Measurements from ENCODE around the gene ADAMTS14.

Gene ADAMTS14

DNA sequence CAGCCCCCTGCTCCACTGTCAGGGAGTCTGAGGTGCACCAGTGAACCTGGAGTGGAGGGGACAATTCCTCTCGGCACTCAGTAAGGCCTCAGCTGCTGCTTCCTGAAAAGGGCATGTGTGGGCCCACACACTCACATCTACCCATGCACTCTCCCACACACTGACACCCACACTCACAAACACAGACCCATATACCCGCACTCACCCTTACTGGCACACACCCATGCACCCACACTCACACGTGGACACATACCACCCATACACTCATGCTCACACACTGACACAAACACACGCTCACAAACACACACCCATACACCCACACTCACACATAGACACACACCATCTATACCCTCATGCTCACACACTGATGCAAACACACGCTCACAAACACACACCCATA lies 31.9 kb downstream of the ADAMTS14 start:
- no peak overlapping the region for H3K4me3 ChIP-seq (ENCODE audit: low read depth, low read length)
- TF ChIP-seq, protein P1, sequence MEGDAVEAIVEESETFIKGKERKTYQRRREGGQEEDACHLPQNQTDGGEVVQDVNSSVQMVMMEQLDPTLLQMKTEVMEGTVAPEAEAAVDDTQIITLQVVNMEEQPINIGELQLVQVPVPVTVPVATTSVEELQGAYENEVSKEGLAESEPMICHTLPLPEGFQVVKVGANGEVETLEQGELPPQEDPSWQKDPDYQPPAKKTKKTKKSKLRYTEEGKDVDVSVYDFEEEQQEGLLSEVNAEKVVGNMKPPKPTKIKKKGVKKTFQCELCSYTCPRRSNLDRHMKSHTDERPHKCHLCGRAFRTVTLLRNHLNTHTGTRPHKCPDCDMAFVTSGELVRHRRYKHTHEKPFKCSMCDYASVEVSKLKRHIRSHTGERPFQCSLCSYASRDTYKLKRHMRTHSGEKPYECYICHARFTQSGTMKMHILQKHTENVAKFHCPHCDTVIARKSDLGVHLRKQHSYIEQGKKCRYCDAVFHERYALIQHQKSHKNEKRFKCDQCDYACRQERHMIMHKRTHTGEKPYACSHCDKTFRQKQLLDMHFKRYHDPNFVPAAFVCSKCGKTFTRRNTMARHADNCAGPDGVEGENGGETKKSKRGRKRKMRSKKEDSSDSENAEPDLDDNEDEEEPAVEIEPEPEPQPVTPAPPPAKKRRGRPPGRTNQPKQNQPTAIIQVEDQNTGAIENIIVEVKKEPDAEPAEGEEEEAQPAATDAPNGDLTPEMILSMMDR (IDR thresholded peaks at IDR 0.05; ENCODE audit: borderline replicate concordance, insufficient read depth, low read depth, low read length): no peak

DNA sequence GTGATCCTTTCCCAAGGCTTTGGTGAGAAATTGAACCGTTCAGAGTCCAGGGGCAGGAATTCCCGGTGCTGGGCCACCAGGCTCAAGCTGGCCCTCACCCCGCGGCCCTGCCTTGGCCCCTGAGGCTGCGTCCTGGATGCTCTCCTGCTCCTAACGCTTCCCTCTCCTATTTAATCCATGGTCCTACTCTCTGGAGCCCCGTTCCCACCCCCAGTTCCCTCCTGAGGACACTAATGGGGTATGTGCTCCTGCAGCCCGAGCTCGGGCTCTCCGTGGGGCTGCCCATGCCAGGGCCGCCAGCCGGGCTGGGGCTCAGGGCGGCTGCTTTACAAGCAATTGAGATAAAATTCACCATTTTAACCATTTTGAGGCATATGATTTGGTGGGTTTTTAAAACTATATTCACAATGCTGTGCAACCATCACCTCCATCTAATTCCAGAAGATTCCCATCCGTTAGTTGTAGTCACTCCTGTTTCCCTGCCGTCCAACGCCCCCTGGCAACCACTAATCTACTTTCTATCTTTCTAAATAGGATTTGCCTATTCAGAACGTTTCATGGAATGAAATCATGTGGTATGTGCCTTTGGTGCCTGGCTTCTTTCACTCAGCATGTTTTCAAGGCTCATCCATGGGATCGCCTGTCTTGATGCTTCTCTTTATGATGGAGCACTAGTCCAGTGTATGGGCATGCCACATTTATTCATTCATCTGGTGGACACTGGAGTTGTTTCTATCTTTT lies 33.0 kb downstream of the ADAMTS14 start:
- TF ChIP-seq, protein P1 (IDR thresholded peaks at IDR 0.05; ENCODE audit: borderline replicate concordance, insufficient read depth, low read depth, low read length): no peak
- H3K4me3 ChIP-seq (ENCODE audit: low read depth, low read length): no peak overlapping the region

DNA sequence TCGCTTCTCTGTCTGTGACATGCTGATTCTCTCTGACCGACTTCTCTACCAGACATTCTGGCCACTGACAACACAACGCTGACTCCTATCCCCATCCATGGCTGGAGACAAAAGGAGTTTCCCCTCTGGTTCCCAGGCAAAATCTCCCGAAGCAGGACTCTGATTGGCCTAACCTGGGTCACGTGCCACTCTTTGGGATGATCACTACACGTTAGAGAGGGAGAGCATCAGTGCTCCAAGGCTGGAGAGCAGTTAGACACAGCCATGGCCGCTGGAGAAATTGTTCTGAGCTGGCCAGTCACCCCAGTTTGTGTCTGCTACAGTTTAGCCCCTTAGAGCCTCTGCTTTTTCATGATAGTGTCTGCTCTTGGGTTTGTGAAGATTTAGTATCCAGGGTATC lies 38.9 kb downstream of the ADAMTS14 start:
- TF ChIP-seq, protein P1 (IDR thresholded peaks at IDR 0.05; ENCODE audit: borderline replicate concordance, insufficient read depth, low read depth, low read length): no peak
- no peak overlapping the region for H3K4me3 ChIP-seq (ENCODE audit: low read depth, low read length)

DNA sequence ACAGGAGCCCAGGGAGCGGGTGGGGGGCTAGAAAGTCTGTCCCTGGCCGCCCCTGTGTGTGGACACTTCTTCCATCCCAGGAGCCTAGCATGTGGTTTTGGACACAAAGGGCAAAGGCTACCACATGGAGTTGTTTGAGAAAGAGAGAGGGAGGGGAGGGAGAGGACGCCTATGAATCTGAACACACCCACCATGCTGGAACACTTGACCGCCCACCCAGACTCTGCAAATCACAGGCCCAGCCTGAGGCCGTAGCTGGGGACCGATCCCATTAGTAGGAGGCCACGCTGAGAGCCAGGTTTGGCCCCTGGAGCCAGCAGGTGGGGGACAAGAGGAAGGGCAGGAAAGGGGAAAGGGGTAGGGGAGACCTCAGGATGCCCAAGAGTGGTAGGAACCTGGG lies 39.6 kb downstream of the ADAMTS14 start:
- TF ChIP-seq, protein P1 (IDR thresholded peaks at IDR 0.05; ENCODE audit: borderline replicate concordance, insufficient read depth, low read depth, low read length): no peak
- no peak overlapping the region for H3K4me3 ChIP-seq (ENCODE audit: low read depth, low read length)

DNA sequence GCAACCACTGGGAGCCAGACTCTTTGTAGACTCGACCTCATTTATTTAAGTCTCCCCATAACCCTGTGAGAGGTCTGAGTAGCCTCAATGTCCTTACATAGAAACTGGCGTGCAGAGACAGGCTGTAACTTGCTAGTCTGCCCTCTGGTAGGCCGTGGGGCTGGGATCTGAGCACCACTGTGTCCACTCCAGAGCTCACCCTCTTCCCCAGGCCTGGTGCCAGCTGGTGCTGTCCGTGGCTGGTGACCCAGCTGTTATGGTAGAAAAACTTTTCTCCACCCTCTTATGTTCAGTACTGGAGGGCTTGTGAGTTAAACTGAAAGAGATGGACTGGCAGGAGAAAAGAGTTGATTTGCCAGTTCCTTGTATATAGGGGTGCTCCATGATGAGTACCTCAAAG lies 41.9 kb downstream of the ADAMTS14 start:
- no peak overlapping the region for H3K4me3 ChIP-seq (ENCODE audit: low read depth, low read length)
- TF ChIP-seq, protein P1 (IDR thresholded peaks at IDR 0.05; ENCODE audit: borderline replicate concordance, insufficient read depth, low read depth, low read length): no peak

DNA sequence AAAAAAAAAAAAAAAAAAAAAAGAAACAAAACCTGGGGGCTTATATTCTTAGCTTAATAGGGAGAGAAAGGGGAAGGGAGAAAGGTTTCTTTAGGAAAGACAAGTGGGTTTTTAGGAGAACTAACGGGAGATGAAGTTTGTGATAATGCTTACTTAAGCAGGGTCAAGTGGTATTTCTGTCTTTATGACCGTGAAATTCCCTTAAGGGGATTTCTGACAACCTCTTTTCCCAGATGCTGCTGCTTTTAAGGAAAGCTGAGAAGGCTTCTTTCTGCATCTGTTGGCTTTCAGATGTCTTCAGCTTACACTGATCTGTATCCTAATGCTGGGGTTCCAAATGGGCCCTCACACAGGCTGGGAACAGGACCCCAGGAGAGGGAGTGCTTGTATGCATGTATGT lies 42.6 kb downstream of the ADAMTS14 start:
- H3K4me3 ChIP-seq (ENCODE audit: low read depth, low read length): no peak overlapping the region
- TF ChIP-seq, protein P1 (IDR thresholded peaks at IDR 0.05; ENCODE audit: borderline replicate concordance, insufficient read depth, low read depth, low read length): no peak

All from GM12875 (cell line).